DND-41 (cell line): ENCODE measurements around the gene BCAP29.

Experiments used
- CTCF ChIP-seq: IDR thresholded peaks from 2 replicates; pipeline ENCODE4 v1.5.1; 2012; ENCODE audit warnings: borderline replicate concordance, low read length, moderate library complexity, mild to moderate bottlenecking; ENCODE audit not compliant: poor library complexity, severe bottlenecking; ENCODE audit errors: extremely low read depth
- EZH2 ChIP-seq: IDR thresholded peaks from 3 replicates; pipeline ENCODE4 v1.6.1; 2012; ENCODE audit warnings: borderline replicate concordance, low read depth, mild to moderate bottlenecking, moderate library complexity, low read length, inconsistent platforms; ENCODE audit not compliant: severe bottlenecking

GRCh38 chr7:107563081-107563774, 16.8 kb upstream of the BCAP29 start:
- TF ChIP-seq CTCF (no peak), EZH2 (no peak)
